ENCODE measurements around the gene FTH1. TPM values are rescaled to one million over a fixed set of nuclear protein-coding genes. Genes with fewer than 3 reads are reported as not detected.

Gene FTH1
- total and polyA plus RNA-seq, 2 of the 13 experiments (the other 11 are each of a cell fraction or from before 2014, with no cell fraction given): 607 to 760 TPM

DNA sequence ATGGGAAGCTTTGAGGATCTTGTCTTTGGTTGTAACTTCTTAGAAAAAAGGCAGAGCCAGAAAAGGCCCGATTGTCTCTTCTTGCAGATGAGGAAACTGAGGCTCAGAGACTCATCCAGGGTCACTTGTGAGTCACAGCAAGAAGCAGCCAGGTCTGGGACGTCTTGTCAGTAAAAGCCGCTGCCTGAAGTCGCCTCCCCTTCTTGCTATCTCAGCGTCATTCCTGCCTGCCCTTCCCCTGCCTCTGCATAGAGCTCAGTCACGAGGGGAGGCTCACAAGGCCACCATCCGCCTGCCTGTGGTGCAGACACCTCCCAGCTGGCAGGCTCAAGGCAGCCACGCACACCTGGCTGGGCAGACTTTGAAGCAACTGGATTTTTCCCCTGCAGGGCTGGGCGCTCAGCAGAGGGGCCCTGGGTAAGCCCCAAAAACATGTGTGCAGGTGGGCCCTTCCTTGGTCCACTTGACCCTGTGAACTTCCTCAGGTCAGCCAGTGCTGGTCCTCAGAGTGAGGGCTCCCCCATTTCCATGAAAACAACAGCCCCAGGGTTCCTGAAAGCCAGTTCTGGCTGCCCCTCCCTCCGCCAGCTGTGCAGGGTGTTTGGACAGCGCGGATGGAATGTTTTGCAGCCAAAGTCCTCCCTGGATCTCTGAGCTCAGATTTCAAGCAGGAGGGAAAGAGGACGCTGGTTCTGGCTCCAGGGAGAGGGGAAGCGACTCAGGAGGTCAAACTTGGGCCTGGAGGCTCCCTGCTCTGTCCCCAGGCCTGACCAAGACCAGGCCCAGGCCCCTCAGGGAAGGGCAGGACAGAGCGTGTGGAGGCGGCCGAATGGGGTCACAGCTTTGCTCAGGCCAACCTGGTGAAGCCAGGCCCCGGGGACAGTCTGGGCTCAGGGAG is 44.0 kb downstream of the FTH1 start (continued):
- peak; percentile 30; the same call in 1 of the 2 replicates for TF ChIP-seq CTCF (CRISPR knock-in tag; IDR thresholded peaks at IDR 0.05)
- peak; percentile 85 for TF ChIP-seq HDAC2 (CRISPR knock-in tag; IDR thresholded peaks at IDR 0.05)
- TF ChIP-seq REPIN1 (CRISPR knock-in tag; IDR thresholded peaks at IDR 0.05; ENCODE audit: borderline replicate concordance, low read depth): peak; percentile 60; the same call in 1 of the 2 replicates
- TF ChIP-seq ZNF296 (CRISPR knock-in tag; conservative IDR thresholded peaks at IDR 0.05): 0 out of 2 replicates have a peak, but pooled peaks have one; percentile 65
- TF ChIP-seq SALL2 (CRISPR knock-in tag; IDR thresholded peaks at IDR 0.05): peak; percentile 50; the same call in 1 of the 2 replicates
- TF ChIP-seq ZNF709 (CRISPR knock-in tag; IDR thresholded peaks at IDR 0.05): 0 out of 2 replicates have a peak, but pooled peaks have one; percentile 47
- TF ChIP-seq DMAP1 (CRISPR knock-in tag; IDR thresholded peaks at IDR 0.05): 0 out of 2 replicates have a peak, but pooled peaks have one; percentile 52
- peak; percentile 76; the same call in 1 of the 2 replicates for TF ChIP-seq ZNF232 (CRISPR knock-in tag; IDR thresholded peaks at IDR 0.05; ENCODE audit: borderline replicate concordance)
- peak; percentile 49; the same call in 1 of the 2 replicates for TF ChIP-seq DPF2 (CRISPR knock-in tag; IDR thresholded peaks at IDR 0.05; ENCODE audit: borderline replicate concordance, low read depth)
- peak; percentile 11; the same call in 1 of the 2 replicates for TF ChIP-seq HMG20A (CRISPR knock-in tag; IDR thresholded peaks at IDR 0.05; ENCODE audit: borderline replicate concordance)
- 0 out of 2 replicates have a peak, but pooled peaks have one; percentile 16 for TF ChIP-seq ZNF572 (CRISPR knock-in tag; IDR thresholded peaks at IDR 0.05)
- TF ChIP-seq RORA (CRISPR knock-in tag; IDR thresholded peaks at IDR 0.05): no peak
- no peak for TF ChIP-seq MIER2 (CRISPR knock-in tag; IDR thresholded peaks at IDR 0.05)
- peak; percentile 75; the same call in 1 of the 2 replicates for TF ChIP-seq ZNF761 (CRISPR knock-in tag; conservative IDR thresholded peaks at IDR 0.05)
- TF ChIP-seq ZNF563 (CRISPR knock-in tag; IDR thresholded peaks at IDR 0.05): peak; percentile 73; the same call in 1 of the 2 replicates
- TF ChIP-seq BCL3 (CRISPR knock-in tag; IDR thresholded peaks at IDR 0.05): peak; percentile 28; the same call in 1 of the 2 replicates
- no peak; the same call in 1 of the 2 replicates for TF ChIP-seq ZNF746 (CRISPR knock-in tag; IDR thresholded peaks at IDR 0.05)
- 0 out of 2 replicates have a peak, but pooled peaks have one; percentile 61 for TF ChIP-seq SNAI1 (CRISPR knock-in tag; IDR thresholded peaks at IDR 0.05; ENCODE audit: borderline replicate concordance)
- TF ChIP-seq TGIF2 (CRISPR knock-in tag; IDR thresholded peaks at IDR 0.05): no peak
- TF ChIP-seq, protein P1, sequence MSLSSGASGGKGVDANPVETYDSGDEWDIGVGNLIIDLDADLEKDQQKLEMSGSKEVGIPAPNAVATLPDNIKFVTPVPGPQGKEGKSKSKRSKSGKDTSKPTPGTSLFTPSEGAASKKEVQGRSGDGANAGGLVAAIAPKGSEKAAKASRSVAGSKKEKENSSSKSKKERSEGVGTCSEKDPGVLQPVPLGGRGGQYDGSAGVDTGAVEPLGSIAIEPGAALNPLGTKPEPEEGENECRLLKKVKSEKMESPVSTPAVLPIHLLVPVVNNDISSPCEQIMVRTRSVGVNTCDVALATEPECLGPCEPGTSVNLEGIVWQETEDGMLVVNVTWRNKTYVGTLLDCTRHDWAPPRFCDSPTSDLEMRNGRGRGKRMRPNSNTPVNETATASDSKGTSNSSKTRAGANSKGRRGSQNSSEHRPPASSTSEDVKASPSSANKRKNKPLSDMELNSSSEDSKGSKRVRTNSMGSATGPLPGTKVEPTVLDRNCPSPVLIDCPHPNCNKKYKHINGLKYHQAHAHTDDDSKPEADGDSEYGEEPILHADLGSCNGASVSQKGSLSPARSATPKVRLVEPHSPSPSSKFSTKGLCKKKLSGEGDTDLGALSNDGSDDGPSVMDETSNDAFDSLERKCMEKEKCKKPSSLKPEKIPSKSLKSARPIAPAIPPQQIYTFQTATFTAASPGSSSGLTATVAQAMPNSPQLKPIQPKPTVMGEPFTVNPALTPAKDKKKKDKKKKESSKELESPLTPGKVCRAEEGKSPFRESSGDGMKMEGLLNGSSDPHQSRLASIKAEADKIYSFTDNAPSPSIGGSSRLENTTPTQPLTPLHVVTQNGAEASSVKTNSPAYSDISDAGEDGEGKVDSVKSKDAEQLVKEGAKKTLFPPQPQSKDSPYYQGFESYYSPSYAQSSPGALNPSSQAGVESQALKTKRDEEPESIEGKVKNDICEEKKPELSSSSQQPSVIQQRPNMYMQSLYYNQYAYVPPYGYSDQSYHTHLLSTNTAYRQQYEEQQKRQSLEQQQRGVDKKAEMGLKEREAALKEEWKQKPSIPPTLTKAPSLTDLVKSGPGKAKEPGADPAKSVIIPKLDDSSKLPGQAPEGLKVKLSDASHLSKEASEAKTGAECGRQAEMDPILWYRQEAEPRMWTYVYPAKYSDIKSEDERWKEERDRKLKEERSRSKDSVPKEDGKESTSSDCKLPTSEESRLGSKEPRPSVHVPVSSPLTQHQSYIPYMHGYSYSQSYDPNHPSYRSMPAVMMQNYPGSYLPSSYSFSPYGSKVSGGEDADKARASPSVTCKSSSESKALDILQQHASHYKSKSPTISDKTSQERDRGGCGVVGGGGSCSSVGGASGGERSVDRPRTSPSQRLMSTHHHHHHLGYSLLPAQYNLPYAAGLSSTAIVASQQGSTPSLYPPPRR (CRISPR knock-in tag; IDR thresholded peaks at IDR 0.05; ENCODE audit: borderline replicate concordance): peak; percentile 52; the same call in 1 of the 2 replicates
- TF ChIP-seq KLF11 (CRISPR knock-in tag; IDR thresholded peaks at IDR 0.05): no peak
- TF ChIP-seq HNRNPL (IDR thresholded peaks at IDR 0.05; ENCODE audit: low read depth, low read length): peak; percentile 58; the same call in 1 of the 2 replicates

All from HepG2 (cell line).